GM19025 (cell line): Measurements from ENCODE around the gene UBN1.
"Not testable (repeated sequence)": the region's sequence is repeated elsewhere in the genome, so short reads cannot be mapped to it uniquely, and the experiment has no call there.

Experiments
- ATAC-seq: cut with Tn5 transposase; IDR thresholded peaks from one replicate; pipeline ENCODE4 v1.9.1; 2021; ENCODE audit warnings: mild to moderate bottlenecking, low read depth, moderate library complexity; ENCODE audit not compliant: unreplicated experiment

UBN1 gene

DNA sequence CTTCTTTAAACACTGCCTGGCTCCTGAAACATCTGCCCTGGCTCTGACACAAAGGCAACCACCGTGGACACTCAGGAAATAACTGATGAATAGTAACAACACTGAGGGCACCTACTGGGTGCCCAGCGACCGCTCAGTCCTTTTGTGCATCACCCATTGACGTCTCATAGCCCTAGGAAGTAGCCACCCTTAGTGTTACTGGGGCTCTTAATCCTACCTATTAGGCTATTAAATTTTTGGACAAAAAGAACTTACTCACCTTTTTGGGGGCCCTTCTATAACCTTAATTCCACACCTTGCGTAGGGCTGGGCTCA is 78.0 kb downstream of the UBN1 start:
- no peak for ATAC-seq

DNA sequence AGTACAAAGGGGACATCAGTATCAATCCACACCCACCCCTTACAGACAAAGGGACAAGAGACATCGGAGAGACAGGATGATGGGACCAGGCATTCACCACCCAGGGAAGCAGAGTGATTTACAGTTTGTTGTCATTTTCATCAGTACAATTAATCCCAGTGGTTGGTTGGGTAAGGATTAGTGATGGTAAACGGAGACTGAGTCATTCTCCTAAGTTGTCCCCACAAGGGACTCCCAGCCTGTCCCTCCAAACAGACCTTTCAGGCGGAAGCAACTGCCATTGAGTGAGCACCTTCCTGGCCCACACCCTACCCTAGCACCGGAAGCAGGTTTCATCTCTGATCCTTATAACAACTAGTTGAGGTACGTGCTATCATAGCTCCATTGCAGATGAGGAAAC is 78.5 kb downstream of the UBN1 start:
- ATAC-seq, result no peak

DNA sequence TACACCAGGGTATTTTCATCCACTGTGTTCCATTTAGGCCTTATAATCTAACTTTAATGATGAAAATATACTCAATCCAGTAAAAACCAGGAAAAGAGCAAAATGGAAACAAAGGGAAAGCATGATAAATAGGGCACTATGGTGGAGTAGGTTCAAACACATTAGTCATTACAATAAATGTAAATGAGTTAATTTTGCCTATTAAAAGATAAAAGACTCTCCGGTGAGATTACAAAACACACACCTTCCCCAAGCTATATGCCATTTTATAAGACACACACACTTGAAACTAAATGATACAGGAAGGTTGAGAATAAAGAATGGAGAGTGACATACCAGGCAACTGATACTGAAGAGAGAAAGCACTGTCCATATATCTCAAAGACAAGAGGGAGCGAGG is 79.6 kb downstream of the UBN1 start:
- ATAC-seq, result no peak

DNA sequence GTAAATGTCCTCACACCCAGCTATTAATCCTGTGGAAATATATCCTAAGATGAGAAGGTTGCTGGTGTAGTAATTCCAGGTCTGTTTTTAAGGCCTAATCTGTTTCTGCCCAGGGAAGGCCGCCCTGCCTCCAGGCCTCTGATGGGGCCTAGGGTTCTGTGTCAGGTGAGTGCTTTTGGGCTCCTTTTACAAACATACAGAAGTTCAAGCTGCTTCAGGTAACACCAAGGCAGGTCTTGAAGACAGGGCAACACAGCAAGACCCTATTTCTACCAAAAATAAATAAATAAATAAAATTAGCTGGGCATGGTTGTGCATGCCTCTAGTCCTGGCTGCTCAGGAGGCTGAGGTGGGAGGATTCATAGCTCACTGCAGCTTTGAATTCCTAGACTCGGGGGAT is 80.4 kb downstream of the UBN1 start:
- no peak for ATAC-seq

DNA sequence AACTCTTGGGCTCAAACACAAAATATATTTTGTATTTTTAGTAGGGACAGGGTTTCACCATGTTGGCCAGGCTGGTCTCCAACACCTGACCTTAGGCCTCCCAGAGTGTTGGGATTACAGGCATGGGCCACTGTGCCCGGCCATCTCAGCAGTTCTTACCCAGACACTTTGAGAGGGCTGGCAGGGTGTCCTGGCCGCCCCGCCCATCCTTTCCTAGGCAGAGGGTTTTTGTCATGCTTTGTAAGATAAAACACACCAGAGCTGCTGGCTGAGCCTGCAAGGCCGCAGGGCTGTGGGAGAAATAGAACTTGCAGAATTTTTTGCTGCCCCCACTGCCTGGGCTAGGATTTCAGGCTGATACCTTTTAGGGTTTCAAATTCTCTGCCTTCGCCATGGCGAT is 80.9 kb downstream of the UBN1 start:
- no peak for ATAC-seq

DNA sequence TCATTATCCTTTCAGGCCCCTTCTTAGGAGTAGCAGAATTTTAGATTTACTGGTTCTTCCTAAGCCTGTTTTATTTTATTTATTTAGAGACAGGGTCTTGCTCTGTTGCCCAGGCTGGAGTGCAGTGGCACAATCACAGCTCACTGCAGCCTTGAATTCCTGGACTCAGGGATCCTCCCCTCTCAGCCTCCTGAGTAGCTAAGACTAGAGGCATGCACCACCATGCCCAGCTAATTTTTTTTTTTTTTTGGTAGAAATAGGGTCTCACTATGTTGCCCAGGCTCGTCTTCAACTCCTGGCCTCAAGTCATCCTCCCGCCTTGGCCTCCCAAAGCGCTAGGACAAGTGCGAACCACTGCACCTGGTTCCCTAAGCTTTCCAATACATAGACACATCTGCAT is 82.3 kb downstream of the UBN1 start:
- not testable (repeated sequence) for ATAC-seq

DNA sequence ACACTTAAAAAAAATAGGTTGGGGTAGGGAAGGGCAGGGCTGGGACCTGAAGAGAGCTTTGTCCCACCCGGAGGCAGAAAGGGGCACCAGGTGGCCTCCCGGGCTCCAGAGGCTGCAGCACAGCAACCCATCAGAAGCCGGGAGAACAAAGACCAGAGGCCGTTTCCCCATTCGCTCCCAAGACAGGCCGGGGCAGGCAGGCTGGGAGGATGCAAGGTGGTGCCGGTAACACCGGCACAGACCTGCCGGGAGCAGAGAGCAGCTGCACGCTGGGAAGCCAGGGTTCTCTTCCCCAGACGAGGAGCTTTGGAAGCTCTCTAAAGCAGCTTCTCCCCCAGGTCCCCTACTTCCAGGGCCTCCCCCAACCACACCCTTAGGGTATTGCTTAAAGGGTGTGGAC is 84.1 kb downstream of the UBN1 start:
- ATAC-seq, result no peak
